Aorta (tissue), 5 donors: ENCODE data around the gene BCL2L13. TPM values are rescaled to one million over a fixed set of nuclear protein-coding genes. Genes with fewer than 3 reads are reported as not detected.
"Not testable (repeated sequence)": the region's sequence is repeated elsewhere in the genome, so short reads cannot be mapped to it uniquely, and the experiment has no call there.

Experiments
- ATAC-seq: fragments of 200-7000 bp; cut with Tn5 transposase; one replicate; pipeline ENCODE4 v1.9.1; 2022; ENCODE audit warnings: moderate library complexity; ENCODE audit not compliant: low FRiP score
- DNase-seq, 2 donors: peaks; one replicate each; pipeline ENCODE4 v3.0.0-alpha.2; 2020
- H3K27ac ChIP-seq, 2 donors: one replicate each; pipeline ENCODE4 v1.5.1; 2013; ENCODE audit warnings: low read length in 2 of 2, mild to moderate bottlenecking in 2 of 2, moderate library complexity in 2 of 2, control low read depth in 1 of 2, inconsistent platforms in 1 of 2, low read depth in 1 of 2
- H3K27me3 ChIP-seq, 2 donors: one replicate each; pipeline ENCODE4 v1.6.1; 2013; ENCODE audit warnings: control low read depth in 1 of 2, low read length in 1 of 2, mild to moderate bottlenecking in 1 of 2, moderate library complexity in 1 of 2; ENCODE audit not compliant: insufficient read depth in 2 of 2, control insufficient read depth in 1 of 2
- H3K36me3 ChIP-seq, 2 donors: one replicate each; pipeline ENCODE4 v1.6.1; 2013; ENCODE audit warnings: control low read depth in 1 of 2, low read length in 1 of 2, mild to moderate bottlenecking in 1 of 2; ENCODE audit not compliant: insufficient read depth in 2 of 2, control insufficient read depth in 1 of 2
- H3K4me1 ChIP-seq, 2 donors: one replicate each; pipeline ENCODE4 v1.6.1; 2013; ENCODE audit warnings: low read length in 2 of 2, control low read depth in 1 of 2, mild to moderate bottlenecking in 1 of 2, moderate library complexity in 1 of 2; ENCODE audit not compliant: insufficient read depth in 2 of 2, control insufficient read depth in 1 of 2
- H3K4me3 ChIP-seq, 2 donors: one replicate each; pipeline ENCODE4 v1.5.1; 2013; ENCODE audit warnings: low read length in 2 of 2, control low read depth in 1 of 2, mild to moderate bottlenecking in 1 of 2
- H3K9me3 ChIP-seq: one replicate; pipeline ENCODE4 v1.6.1; 2013; ENCODE audit warnings: mild to moderate bottlenecking, low read length; ENCODE audit not compliant: control insufficient read depth
- WGBS, 2 donors: extraction: QIAGEN DNeasy Blood & Tissue Kit; methylation state at CpG; one replicate each; pipeline ENCODE4 v1.1.7; 2013; 5-methylcytosine and 5-hydroxymethylcytosine counted together
- intact Hi-C, 2 donors: fragments of 100-400 bp; cut with DNase I; formaldehyde crosslinking; loops; one replicate each; pipeline versions ENCODE4 v1.14.2 to v1.15.0; 2022
- polyA plus RNA-seq, 2 donors: library from polyadenylated mRNA; stranded (reverse); fragments of 200-250 nt; gene quantifications; one replicate each; pipeline ENCODE4 v1.2.3, GENCODE V29; 2013
- total RNA-seq, 2 donors: library from RNA; stranded (reverse); fragmentation: NEBNext Ultra II Directional; extraction: Animal tissue kit (Norgen Biotek cat#: 25700); gene quantifications; one replicate each; pipeline ENCODE4 v1.2.1, GENCODE V29; 2021
- donor health status: healthy with polysubstance abuse.
- donor health status: Bipolar disorder and iron deficiency.
- donor health status: DM: no; HTN: no; CAD: no.
- donor health status: DM: no; HTN: no; CAD: no.
- donor health status: DM: yes; HTN: yes; CAD: no.

BCL2L13 gene
- total and polyA plus RNA-seq, 4 donors = 22.8 to 39.9 (median 28.0) TPM

DNA sequence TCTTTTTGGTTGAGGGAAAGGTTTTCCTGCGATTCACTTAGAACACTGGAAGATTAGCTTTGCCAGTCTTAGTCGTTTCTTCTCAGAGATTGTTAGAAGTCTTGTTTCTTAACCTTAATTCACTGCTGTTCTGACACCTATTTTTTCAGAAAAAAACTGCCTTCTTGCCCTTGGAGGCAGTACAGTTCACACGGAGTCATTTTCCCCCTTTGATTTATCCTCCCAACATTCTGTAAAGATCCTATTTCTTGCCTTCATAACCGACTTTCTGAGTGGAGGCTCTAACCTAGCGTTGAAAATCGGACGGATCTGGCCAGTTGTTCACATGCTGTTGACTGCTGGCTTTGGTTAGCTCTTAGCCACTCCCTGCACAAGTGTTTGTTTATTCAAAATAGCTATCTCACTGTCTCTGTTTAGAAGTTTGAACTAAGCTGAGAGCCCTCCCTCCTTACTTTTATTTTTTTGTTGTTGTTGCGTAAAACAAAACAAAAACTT, 737 bp downstream of the BCL2L13 start:
- no peaks in the 10 kb centered on the region for H3K27me3 ChIP-seq
- H3K36me3 ChIP-seq = no peaks in the 10 kb centered on the region
- intact Hi-C loops = loop anchor here in 1 of 2 donors (5.0 kb wide), 1 partner anchor 467 kb away; no protein-coding TSS in a partner anchor
- H3K4me1 ChIP-seq = no peaks in the 10 kb centered on the region
- H3K9me3 ChIP-seq = no peaks in the 10 kb centered on the region
- WGBS, 2 donors = 7% methylated on average over 8 of the region's 8 CpGs
- peak overlapping the region; percentile 44 to 90 for H3K4me3 ChIP-seq
- peak overlapping the region; percentile 64 to 97 for H3K27ac ChIP-seq
- DNase-seq = no peak
- peak; percentile 17 for ATAC-seq

- intact Hi-C loops = no loop called here
- DNase-seq (no peak), ATAC-seq (no peak)
- H3K27ac ChIP-seq = no peak overlapping the region
- H3K36me3 ChIP-seq = no peaks in the 10 kb centered on the region
- WGBS, 2 donors = 48 to 64% methylated on average over 3 of the region's 3 CpGs
- H3K4me1 ChIP-seq = no peaks in the 10 kb centered on the region
- no peak overlapping the region for H3K4me3 ChIP-seq
- H3K27me3 ChIP-seq = no peaks in the 10 kb centered on the region
- no peaks in the 10 kb centered on the region for H3K9me3 ChIP-seq
Observed at GRCh38 chr22:17641269-17641668, 2.7 kb downstream of the BCL2L13 start.

DNA sequence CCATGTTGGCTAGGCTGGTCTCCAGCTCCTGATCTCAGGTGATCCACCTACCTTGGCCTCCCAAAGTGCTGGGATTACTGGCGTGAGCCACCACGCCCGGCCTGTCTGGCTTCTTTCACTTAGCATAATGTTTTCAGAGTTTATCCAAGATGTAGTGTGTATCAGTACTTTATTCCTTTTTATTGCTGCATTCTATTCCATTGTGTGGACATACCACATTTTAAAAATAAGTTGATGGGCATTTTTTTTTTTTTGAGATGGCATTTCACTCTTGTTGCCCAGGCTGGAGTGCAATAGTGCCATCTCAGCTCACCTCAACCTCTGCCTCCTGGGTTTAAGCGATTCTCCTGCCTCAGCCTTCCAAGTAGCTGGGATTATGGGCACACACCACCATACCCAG, 3.8 kb downstream of the BCL2L13 start:
- H3K27ac ChIP-seq, intact Hi-C loops, ATAC-seq, DNase-seq, H3K36me3 ChIP-seq, H3K27me3 ChIP-seq, H3K4me3 ChIP-seq, H3K9me3 ChIP-seq, H3K4me1 ChIP-seq: not testable (repeated sequence)
- WGBS, 2 donors = 85 to 91% methylated on average over 4 of the region's 4 CpGs

- no peaks in the 10 kb centered on the region for H3K27me3 ChIP-seq
- intact Hi-C loops = no loop called here
- no peak overlapping the region for H3K4me3 ChIP-seq
- WGBS, 2 donors = 91% methylated on average over 5 of the region's 5 CpGs
- no peaks in the 10 kb centered on the region for H3K36me3 ChIP-seq
- H3K27ac ChIP-seq = no peak overlapping the region
- no peak for DNase-seq
- no peaks in the 10 kb centered on the region for H3K9me3 ChIP-seq
- ATAC-seq = no peak
- H3K4me1 ChIP-seq = no peaks in the 10 kb centered on the region
Observed at GRCh38 chr22:17647452-17647851, 8.9 kb downstream of the BCL2L13 start.

DNA sequence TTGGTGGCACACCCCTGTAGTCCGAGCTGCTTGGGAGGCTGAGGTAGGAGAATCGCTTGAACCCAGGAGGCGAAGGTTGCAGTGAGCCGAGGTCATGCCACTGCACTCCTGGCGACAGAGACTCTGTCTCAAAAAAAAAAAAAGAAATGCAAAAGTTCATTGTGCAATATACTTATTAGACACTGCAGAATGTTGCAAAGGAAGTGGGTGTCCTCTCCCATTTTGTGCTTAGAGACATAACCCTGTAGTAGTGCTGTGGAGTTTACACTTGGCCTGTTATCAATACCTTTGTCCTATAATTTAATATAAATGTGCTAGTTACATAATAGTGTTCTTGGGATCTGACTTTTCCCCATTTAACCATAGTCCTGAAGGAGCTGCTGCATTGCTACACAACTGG, 9.4 kb downstream of the BCL2L13 start:
- DNase-seq (no peak), ATAC-seq (no peak)
- intact Hi-C loops = no loop called here
- no peak overlapping the region for H3K4me3 ChIP-seq
- no peaks in the 10 kb centered on the region for H3K36me3 ChIP-seq
- H3K9me3 ChIP-seq = no peaks in the 10 kb centered on the region
- 93% methylated on average over 5 of the region's 5 CpGs for WGBS, 2 donors
- H3K4me1 ChIP-seq = no peaks in the 10 kb centered on the region
- H3K27me3 ChIP-seq = no peaks in the 10 kb centered on the region
- no peak overlapping the region for H3K27ac ChIP-seq

DNA sequence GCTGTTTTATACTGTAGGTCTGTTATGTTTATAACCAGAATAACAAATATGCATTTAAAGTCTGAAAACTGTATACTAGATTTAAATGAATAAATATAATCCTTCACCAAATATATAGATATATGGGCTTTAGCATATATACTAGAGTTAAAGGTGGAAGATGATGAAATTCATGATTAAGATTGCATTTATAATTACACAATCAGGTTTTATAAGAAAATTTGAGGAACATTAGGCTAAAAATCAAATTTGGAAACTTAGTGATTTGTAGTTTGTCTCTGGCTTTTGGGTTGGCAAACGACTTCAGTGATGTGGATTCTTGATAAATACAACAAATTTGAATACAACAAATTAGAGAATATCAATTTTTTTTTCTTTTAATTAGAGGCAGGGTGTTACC, 10.0 kb downstream of the BCL2L13 start:
- WGBS, 2 donors = 71 to 78% methylated on average over 1 of the region's 1 CpG
- no peak for ATAC-seq

DNA sequence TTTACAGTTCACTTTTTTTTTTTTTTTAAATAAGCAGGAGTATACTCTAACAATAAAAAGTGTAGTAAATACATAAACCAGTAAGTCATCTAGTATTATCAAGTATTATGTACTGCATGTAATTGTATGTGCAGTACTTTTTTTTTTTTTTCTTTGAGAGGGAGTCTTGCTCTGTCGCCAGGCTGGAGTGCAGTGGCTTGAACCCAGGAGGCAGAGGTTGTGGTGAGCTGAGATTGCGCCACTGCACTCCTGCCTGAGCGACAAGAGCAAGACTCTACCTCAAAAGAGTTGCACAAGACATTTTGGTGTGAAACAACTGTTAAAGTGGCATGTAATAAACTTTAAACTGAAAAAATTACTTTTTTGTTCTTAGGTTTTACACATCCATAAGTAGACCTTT, 16.7 kb downstream of the BCL2L13 start:
- ATAC-seq (no peak), DNase-seq (no peak)
- Histone ChIP-seq H3K27ac (no peak overlapping the region), H3K9me3 (no peaks in the 10 kb centered on the region), H3K4me3 (no peak overlapping the region), H3K27me3 (no peaks in the 10 kb centered on the region), H3K36me3 (no peaks in the 10 kb centered on the region), H3K4me1 (no peaks in the 10 kb centered on the region)
- 90 to 93% methylated on average over 3 of the region's 3 CpGs for whole genome bisulfite sequencing, 2 donors
- intact Hi-C loops = no loop called here

More for the DNA sequence above, 10.0 kb downstream of the BCL2L13 start:
- no peaks in the 10 kb centered on the region for H3K4me1 ChIP-seq
- no peak for DNase-seq
- H3K9me3 ChIP-seq = no peaks in the 10 kb centered on the region
- intact Hi-C loops = no loop called here
- H3K4me3 ChIP-seq = no peak overlapping the region
- H3K36me3 ChIP-seq = no peaks in the 10 kb centered on the region
- H3K27ac ChIP-seq = no peak overlapping the region
- no peaks in the 10 kb centered on the region for H3K27me3 ChIP-seq

GRCh38 chr22:17656870-17657395, 18.4 kb downstream of the BCL2L13 start:
- H3K27me3 ChIP-seq = no peaks in the 10 kb centered on the region
- ATAC-seq (no peak), DNase-seq (no peak)
- 11 to 22% methylated on average over 10 of the region's 10 CpGs for WGBS, 2 donors
- no peak overlapping the region for H3K4me3 ChIP-seq
- intact Hi-C loops = no loop called here
- no peaks in the 10 kb centered on the region for H3K9me3 ChIP-seq
- H3K27ac ChIP-seq = no peak overlapping the region
- no peaks in the 10 kb centered on the region for H3K4me1 ChIP-seq
- no peaks in the 10 kb centered on the region for H3K36me3 ChIP-seq

DNA sequence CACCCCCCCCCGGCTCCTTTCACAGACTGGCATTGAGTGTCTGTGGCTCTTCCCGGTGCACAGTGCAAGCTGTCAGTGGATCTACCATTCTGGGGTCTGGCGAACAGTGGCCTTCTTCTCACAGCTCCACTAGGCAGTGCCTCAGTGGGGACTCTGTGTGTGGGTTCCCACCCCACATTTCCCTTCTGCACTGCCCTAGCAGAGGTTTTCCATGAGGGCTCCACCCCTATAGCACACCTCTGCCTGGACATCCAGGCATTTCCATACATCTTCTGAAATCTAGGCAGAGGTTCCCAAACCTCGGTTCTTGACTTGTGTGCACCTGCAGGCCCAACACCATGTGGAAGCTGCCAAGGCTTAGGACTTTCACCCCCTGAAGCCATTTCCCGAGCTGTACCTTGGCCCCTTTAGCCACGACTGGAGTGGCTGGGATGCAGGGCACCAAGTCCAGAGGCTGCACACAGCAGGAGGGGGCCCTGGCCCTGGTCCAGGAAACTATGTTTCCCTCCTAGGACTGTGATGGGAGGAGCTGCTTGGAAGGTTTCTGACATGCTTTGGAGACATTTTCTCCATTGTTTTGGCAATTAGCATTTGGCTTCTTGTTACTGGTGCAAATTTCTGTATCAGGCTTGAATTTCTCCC, 26.0 kb downstream of the BCL2L13 start:
- ATAC-seq = no peak
- Histone ChIP-seq H3K4me1 (no peaks in the 10 kb centered on the region), H3K4me3 (no peak overlapping the region), H3K36me3 (peaks cover 0 to 9% of the 10 kb centered on the region in 2 donors), H3K27me3 (no peaks in the 10 kb centered on the region), H3K9me3 (no peaks in the 10 kb centered on the region), H3K27ac (no peak overlapping the region)
- intact Hi-C loops = no loop called here
- WGBS, 2 donors = 88% methylated on average over 6 of the region's 6 CpGs
- DNase-seq = no peak
